PFSK-1 (cell line): ENCODE results near the gene HSPE1.

Experiments
- POLR2AphosphoS5 ChIP-seq: IDR thresholded peaks from 2 replicates; pipeline ENCODE4 v1.6.1; 2012; ENCODE audit warnings: low read depth, mild to moderate bottlenecking, control low read depth, low read length, moderate library complexity
- TAF1 ChIP-seq: IDR thresholded peaks from 2 replicates; pipeline ENCODE4 v1.6.1; 2012; ENCODE audit warnings: low read length, control low read depth, borderline replicate concordance; ENCODE audit not compliant: insufficient read depth

DNA sequence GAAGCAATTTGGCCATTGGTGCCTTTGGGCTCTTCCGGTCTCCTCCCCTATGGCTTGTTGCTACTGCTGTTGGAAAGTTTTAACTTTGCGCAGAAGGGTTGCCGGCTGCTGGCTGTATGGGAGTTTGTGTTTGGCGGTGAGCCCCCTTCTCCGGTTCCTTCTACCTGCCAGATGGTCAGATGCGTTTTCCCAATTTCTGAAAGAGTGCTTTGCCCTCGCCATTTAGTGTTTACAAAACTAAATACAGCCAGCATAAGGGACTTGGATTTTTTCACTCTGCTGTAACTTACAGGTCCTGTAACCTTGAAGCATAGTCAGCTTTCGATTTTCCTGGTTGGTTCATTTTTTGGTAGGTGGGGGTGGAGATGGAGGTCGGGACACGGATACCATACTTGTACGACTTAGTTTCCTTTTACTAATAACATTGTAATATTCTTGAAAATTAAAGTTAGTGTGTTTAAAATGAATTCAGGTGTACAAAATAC lies 46.2 kb upstream of the HSPE1 start:
- TF ChIP-seq TAF1 (no peak), POLR2AphosphoS5 (peak; percentile 4)
